Osteoblast (primary cell): ENCODE measurements around the gene ETV6. TPM values are rescaled to one million over a fixed set of nuclear protein-coding genes. Genes with fewer than 3 reads are reported as not detected.

ENCODE experiments used
- DNase-seq: peaks from one replicate; pipeline ENCODE4 v3.0.0; 2011; ENCODE audit warnings: low spot score, mixed read lengths; ENCODE audit not compliant: insufficient read length; ENCODE audit errors: missing footprints
- H2AFZ ChIP-seq: 2 replicates; pipeline ENCODE4 v1.6.0; 2011; ENCODE audit warnings: mild to moderate bottlenecking, low read length
- H3K27ac ChIP-seq: 2 replicates; pipeline ENCODE4 v1.5.1; 2011; ENCODE audit warnings: mild to moderate bottlenecking, low read depth, low read length, moderate library complexity
- H3K27me3 ChIP-seq: 2 replicates; pipeline ENCODE4 v1.6.0; 2012; ENCODE audit warnings: mild to moderate bottlenecking, control low read depth, inconsistent platforms, low read length, moderate library complexity; ENCODE audit not compliant: insufficient read depth
- H3K36me3 ChIP-seq: 2 replicates; pipeline ENCODE4 v1.5.1; 2011; ENCODE audit warnings: mild to moderate bottlenecking, low read length, control low read depth, moderate library complexity; ENCODE audit not compliant: insufficient read depth
- H3K4me1 ChIP-seq: 2 replicates; pipeline ENCODE4 v1.5.1; 2011; ENCODE audit warnings: mild to moderate bottlenecking, low read length, control low read depth, moderate library complexity; ENCODE audit not compliant: insufficient read depth
- H3K4me2 ChIP-seq: 2 replicates; pipeline ENCODE4 v1.6.0; 2011; ENCODE audit warnings: mild to moderate bottlenecking, low read length; ENCODE audit not compliant: insufficient read depth
- H3K4me3 ChIP-seq: fragments of 200-600 bp; sonication (generic); 3 replicates; pipeline ENCODE4 v1.5.1; 2012; ENCODE audit warnings: mild to moderate bottlenecking, low read length, inconsistent platforms; ENCODE audit not compliant: insufficient read depth
- H3K79me2 ChIP-seq: 2 replicates; pipeline ENCODE4 v1.6.0; 2012; ENCODE audit warnings: mild to moderate bottlenecking, low read length, control low read depth, inconsistent platforms; ENCODE audit not compliant: insufficient read depth
- H3K9me3 ChIP-seq: 2 replicates; pipeline ENCODE4 v1.5.1; 2011; ENCODE audit warnings: low read depth, low read length, control low read depth
- H4K20me1 ChIP-seq: 2 replicates; pipeline ENCODE4 v1.6.0; 2012; ENCODE audit warnings: mild to moderate bottlenecking, low read length, control low read depth; ENCODE audit not compliant: insufficient read depth
- CTCF ChIP-seq: IDR thresholded peaks from 2 replicates; pipeline ENCODE4 v1.5.1; 2011; ENCODE audit warnings: mild to moderate bottlenecking, low read depth, low read length, moderate library complexity; ENCODE audit errors: extremely low read depth
- total RNA-seq: library from RNA; depleted of rRNA; stranded (reverse); fragments of >200 nt; gene quantifications from 2 replicates; pipeline ENCODE4 v1.2.3, GENCODE V29; 2012

Gene ETV6
- total RNA-seq, 1 donor: 16.3 TPM

DNA sequence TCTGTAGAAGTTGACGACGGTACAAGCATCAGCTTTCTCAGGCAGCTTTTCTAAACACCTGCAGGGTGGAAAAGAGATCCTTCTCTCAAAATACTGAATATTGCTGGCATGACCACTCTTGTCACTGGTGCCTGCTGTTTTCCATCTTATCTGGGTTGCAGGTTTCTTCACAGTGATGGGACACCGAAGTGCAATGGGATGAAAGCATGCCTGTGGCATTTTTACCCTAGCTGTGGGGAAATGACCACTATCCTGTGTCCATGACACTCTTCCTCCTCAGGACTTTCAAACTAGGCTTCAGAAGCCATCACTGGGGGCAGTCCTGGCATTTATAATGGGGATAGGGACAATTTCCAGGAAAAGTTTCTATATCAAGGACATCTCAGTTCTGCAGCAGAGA is 98.5 kb downstream of the ETV6 start:
- Histone ChIP-seq H3K27me3 (no peaks in the 10 kb centered on the region), H3K4me1 (peaks cover 11% of the 10 kb centered on the region), H3K4me3 (no peak overlapping the region), H3K4me2 (no peak overlapping the region), H3K36me3 (no peaks in the 10 kb centered on the region), H3K27ac (no peak overlapping the region), H3K79me2 (peaks cover 61% of the 10 kb centered on the region), H2AFZ (no peak overlapping the region), H4K20me1 (peaks cover 9% of the 10 kb centered on the region), H3K9me3 (no peaks in the 10 kb centered on the region)
- no peak for DNase-seq
- no peak for TF ChIP-seq CTCF

DNA sequence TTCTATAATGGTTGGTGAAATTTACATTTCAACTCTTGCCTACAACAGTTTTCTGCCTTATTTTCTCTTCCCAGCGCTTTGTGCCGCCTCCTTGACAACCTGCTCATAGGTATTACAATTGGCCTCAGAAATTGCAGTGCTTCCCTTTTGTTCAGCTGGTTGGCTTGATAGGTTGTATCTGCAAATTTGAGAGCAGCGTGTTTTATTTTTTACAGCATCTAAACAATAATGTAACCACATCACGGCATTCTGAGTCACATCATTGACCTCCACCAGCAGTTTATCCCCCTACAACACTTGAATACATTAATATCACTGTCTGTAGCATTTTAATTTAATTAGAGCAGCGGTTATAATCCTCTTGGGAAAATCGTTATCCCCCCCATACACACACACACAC is 99.4 kb downstream of the ETV6 start:
- H3K4me3 ChIP-seq: no peak overlapping the region
- H3K27me3 ChIP-seq: no peaks in the 10 kb centered on the region
- H3K4me2 ChIP-seq: no peak overlapping the region
- peaks cover 11% of the 10 kb centered on the region for H3K4me1 ChIP-seq
- TF ChIP-seq CTCF: no peak
- H3K79me2 ChIP-seq: peaks cover 56% of the 10 kb centered on the region
- no peaks in the 10 kb centered on the region for H3K9me3 ChIP-seq
- H3K36me3 ChIP-seq: peaks cover 5% of the 10 kb centered on the region
- peaks cover 9% of the 10 kb centered on the region for H4K20me1 ChIP-seq
- H3K27ac ChIP-seq: no peak overlapping the region
- no peak for DNase-seq
- no peak overlapping the region for H2AFZ ChIP-seq

DNA sequence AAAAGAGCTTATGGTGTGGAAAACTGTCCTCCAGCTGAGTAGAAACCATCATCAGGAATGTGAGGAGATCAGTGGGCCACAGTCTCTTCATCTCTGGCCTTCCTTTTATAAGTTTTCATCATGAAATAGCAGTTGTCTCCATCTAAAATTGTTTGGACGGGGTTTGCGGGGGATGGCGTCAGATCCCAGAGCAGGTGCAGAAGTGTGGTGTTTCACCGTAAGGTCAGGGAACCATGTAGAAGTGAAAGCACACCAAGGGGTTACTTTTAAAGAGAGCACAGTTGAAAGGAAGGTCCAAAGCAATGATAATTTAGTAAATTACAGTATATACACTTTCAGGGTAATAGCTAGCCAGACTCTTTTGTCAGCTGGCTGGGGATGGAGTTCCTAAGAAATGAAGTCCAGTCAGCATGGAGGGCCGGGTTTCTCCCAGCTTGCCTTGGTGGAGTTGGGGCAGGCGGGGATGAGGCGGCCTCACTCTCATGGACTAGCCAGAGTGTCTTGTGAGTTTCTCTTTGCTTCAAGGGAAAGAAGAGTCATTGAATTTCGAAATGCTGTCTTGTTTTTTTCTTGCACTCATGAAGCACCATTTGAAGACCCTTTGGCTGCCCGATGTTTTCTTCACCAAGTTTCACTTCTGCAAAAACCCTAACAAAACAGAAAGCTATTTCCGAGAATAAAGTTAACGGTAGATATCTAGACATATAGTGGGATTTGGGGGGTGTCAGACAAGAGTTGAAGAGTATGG is 100.6 kb downstream of the ETV6 start:
- TF ChIP-seq CTCF: no peak
- H3K4me1 ChIP-seq: peaks cover 14% of the 10 kb centered on the region
- no peak overlapping the region for H3K4me2 ChIP-seq
- no peak overlapping the region for H3K4me3 ChIP-seq
- H2AFZ ChIP-seq: no peak overlapping the region
- peaks cover 50% of the 10 kb centered on the region for H3K79me2 ChIP-seq
- DNase-seq: no peak
- H3K9me3 ChIP-seq: no peaks in the 10 kb centered on the region
- H3K36me3 ChIP-seq: peaks cover 9% of the 10 kb centered on the region
- H4K20me1 ChIP-seq: peaks cover 9% of the 10 kb centered on the region
- H3K27ac ChIP-seq: no peak overlapping the region
- no peaks in the 10 kb centered on the region for H3K27me3 ChIP-seq

DNA sequence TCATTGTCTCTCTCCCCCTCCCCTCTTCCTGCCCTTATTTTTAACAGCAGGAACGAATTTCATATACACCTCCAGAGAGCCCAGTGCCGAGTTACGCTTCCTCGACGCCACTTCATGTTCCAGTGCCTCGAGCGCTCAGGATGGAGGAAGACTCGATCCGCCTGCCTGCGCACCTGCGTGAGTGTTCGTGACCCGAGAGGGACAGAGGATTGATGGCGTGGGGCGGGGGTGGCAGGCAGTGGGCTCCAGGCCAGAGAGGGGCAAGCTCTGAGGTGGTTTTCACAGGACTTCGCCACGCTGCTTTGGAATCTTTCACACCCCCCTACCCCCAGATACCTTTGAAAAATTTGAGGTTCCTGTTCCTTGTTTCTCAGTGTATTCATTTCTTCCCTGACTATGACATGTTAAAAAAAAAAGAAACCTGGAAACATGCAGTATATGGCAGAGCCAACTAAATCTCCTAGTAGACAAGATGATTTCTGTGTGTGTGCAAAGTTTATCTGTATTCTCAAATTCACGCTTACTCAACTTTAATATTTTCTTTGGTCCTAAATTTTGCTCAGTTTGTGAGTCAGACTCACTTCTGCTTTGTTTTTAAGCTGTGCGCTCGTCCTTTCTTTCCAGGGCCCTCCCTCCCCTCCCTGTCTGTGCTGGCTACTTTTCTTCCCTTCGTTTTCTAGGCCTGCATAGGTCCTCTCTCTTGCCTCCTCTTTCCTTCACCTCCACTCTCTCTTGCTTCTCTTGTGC is 103.1 kb downstream of the ETV6 start:
- Histone ChIP-seq H3K4me2 (no peak overlapping the region), H3K4me1 (peaks cover 19% of the 10 kb centered on the region), H3K27ac (no peak overlapping the region), H3K9me3 (no peaks in the 10 kb centered on the region), H2AFZ (no peak overlapping the region), H3K27me3 (no peaks in the 10 kb centered on the region), H3K79me2 (peaks cover 43% of the 10 kb centered on the region), H3K4me3 (no peak overlapping the region), H3K36me3 (peaks cover 9% of the 10 kb centered on the region), H4K20me1 (peaks cover 2% of the 10 kb centered on the region)
- DNase-seq: peak; percentile 13
- TF ChIP-seq CTCF: no peak
